Esophagus (tissue), 2 donors: ENCODE results near the gene PAN3. TPM values are rescaled to one million over a fixed set of nuclear protein-coding genes. Genes with fewer than 3 reads are reported as not detected.
A peak's percentile ranks its signal among the peaks of the same experiment; 100 is the strongest.
"Not testable (repeated sequence)": the region's sequence is repeated elsewhere in the genome, so short reads cannot be mapped to it uniquely, and the experiment has no call there.

Source experiments
- H3K27ac ChIP-seq, 2 donors: one replicate each; pipeline ENCODE4 v1.5.1; 2013; ENCODE audit warnings: low read depth in 2 of 2, mild to moderate bottlenecking in 2 of 2, inconsistent platforms in 1 of 2, low read length in 1 of 2, moderate library complexity in 1 of 2
- H3K27me3 ChIP-seq, 2 donors: one replicate each; pipeline ENCODE4 v1.6.1; 2013; ENCODE audit warnings: low read length in 2 of 2, control low read depth in 1 of 2, mild to moderate bottlenecking in 1 of 2; ENCODE audit not compliant: insufficient read depth in 2 of 2, control insufficient read depth in 1 of 2
- H3K36me3 ChIP-seq, 2 donors: one replicate each; pipeline ENCODE4 v1.6.1; 2013; ENCODE audit warnings: low read length in 1 of 2; ENCODE audit not compliant: control insufficient read depth in 2 of 2, insufficient read depth in 2 of 2
- H3K4me1 ChIP-seq, 2 donors: one replicate each; pipeline ENCODE4 v1.6.1; 2013; ENCODE audit warnings: low read length in 1 of 2; ENCODE audit not compliant: control insufficient read depth in 2 of 2, insufficient read depth in 2 of 2
- H3K4me3 ChIP-seq, 2 donors: one replicate each; pipeline ENCODE4 v1.5.1; 2013; ENCODE audit warnings: low read length in 2 of 2, mild to moderate bottlenecking in 2 of 2, low read depth in 1 of 2, moderate library complexity in 1 of 2
- H3K9me3 ChIP-seq, 2 donors: one replicate each; pipeline ENCODE4 v1.6.1; 2013; ENCODE audit warnings: mild to moderate bottlenecking in 2 of 2, low read depth in 1 of 2, low read length in 1 of 2, moderate library complexity in 1 of 2; ENCODE audit not compliant: control insufficient read depth in 2 of 2, insufficient read depth in 1 of 2
- WGBS, 2 donors: extraction: QIAGEN DNeasy Blood & Tissue Kit; methylation state at CpG; one replicate each; pipeline ENCODE4 v1.1.7; 2013; 5-methylcytosine and 5-hydroxymethylcytosine counted together
- polyA plus RNA-seq, 2 donors: library from polyadenylated mRNA; stranded (reverse); fragments of 200-250 nt; gene quantifications; one replicate each; pipeline ENCODE4 v1.2.3, GENCODE V29; 2013
- donor health status: healthy with polysubstance abuse.
- donor health status: Bipolar disorder and iron deficiency.

PAN3 gene
- polyA plus RNA-seq = 10 to 100 TPM in 1 of 2 donors, 1 to 10 TPM in 1; 7.0 to 13.2 TPM

GRCh38 chr13:28138012-28138755, at the start of gene PAN3:
TSS of gene PAN3 (plus strand) at chr13:28138545. CDS start at chr13:28138658, 113 bp downstream.
- Histone ChIP-seq H3K27ac (peak within 1 kb of the TSS; percentile 98), H3K9me3 (no peaks in the 10 kb centered on the region), H3K4me3 (peak within 1 kb of the TSS; percentile 85 to 95), H3K4me1 (no peaks in the 10 kb centered on the region), H3K27me3 (no peaks in the 10 kb centered on the region), H3K36me3 (no peaks in the 10 kb centered on the region)
- WGBS, 2 donors = 0 to 1% methylated on average over 52 to 84 of the region's 84 CpGs

GRCh38 chr13:28089065-28089464, 49.3 kb upstream of the PAN3 start:
- Histone ChIP-seq H3K9me3 (peaks cover 0 to 2% of the 10 kb centered on the region in 2 donors), H3K4me3 (no peak overlapping the region), H3K4me1 (no peaks in the 10 kb centered on the region), H3K27me3 (peaks cover 0 to 2% of the 10 kb centered on the region in 2 donors), H3K36me3 (no peaks in the 10 kb centered on the region), H3K27ac (no peak overlapping the region)
- 24 to 31% methylated on average over 1 of the region's 1 CpG for WGBS, 2 donors

- Histone ChIP-seq H3K9me3 (peaks cover 0 to 2% of the 10 kb centered on the region in 2 donors), H3K27me3 (peaks cover 0 to 4% of the 10 kb centered on the region in 2 donors), H3K36me3 (no peaks in the 10 kb centered on the region), H3K4me3 (no peak overlapping the region), H3K27ac (no peak overlapping the region), H3K4me1 (no peaks in the 10 kb centered on the region)
- WGBS, 2 donors = 60 to 70% methylated on average over 2 of the region's 2 CpGs
Measured at GRCh38 chr13:28092431-28092830, 45.9 kb upstream of the PAN3 start.

GRCh38 chr13:28093881-28094280, 44.5 kb upstream of the PAN3 start:
- Histone ChIP-seq H3K27me3 (peaks cover 0 to 4% of the 10 kb centered on the region in 2 donors), H3K36me3 (no peaks in the 10 kb centered on the region), H3K27ac (no peak overlapping the region), H3K4me1 (no peaks in the 10 kb centered on the region), H3K4me3 (no peak overlapping the region), H3K9me3 (peaks cover 0 to 2% of the 10 kb centered on the region in 2 donors)
- WGBS, 2 donors = 38 to 44% methylated on average over 5 of the region's 5 CpGs

- Histone ChIP-seq H3K36me3 (no peaks in the 10 kb centered on the region), H3K27ac (no peak overlapping the region), H3K9me3 (peaks cover 0 to 2% of the 10 kb centered on the region in 2 donors), H3K4me1 (no peaks in the 10 kb centered on the region), H3K27me3 (peaks cover under 1 to 4% of the 10 kb centered on the region in 2 donors), H3K4me3 (no peak overlapping the region)
- 58 to 70% methylated on average over 4 of the region's 4 CpGs for WGBS, 2 donors
Measured at GRCh38 chr13:28094306-28094705, 44.0 kb upstream of the PAN3 start.

GRCh38 chr13:28097503-28097902, 40.8 kb upstream of the PAN3 start:
- Histone ChIP-seq H3K27me3 (peaks cover 4 to 16% of the 10 kb centered on the region in 2 donors), H3K4me3 (no peak overlapping the region), H3K27ac (no peak overlapping the region), H3K9me3 (peaks cover 0 to 3% of the 10 kb centered on the region in 2 donors), H3K4me1 (peaks cover 6 to 10% of the 10 kb centered on the region in 2 donors), H3K36me3 (no peaks in the 10 kb centered on the region)
- WGBS, 2 donors = 40 to 41% methylated on average over 3 of the region's 3 CpGs

GRCh38 chr13:28099396-28100149, 38.8 kb upstream of the PAN3 start:
- H3K36me3 ChIP-seq = no peaks in the 10 kb centered on the region
- peak overlapping the region; percentile 32 to 45 for H3K4me3 ChIP-seq
- peaks cover 0 to 3% of the 10 kb centered on the region in 2 donors for H3K9me3 ChIP-seq
- peaks cover 4 to 20% of the 10 kb centered on the region in 2 donors for H3K27me3 ChIP-seq
- WGBS, 2 donors = 14 to 15% methylated on average over 35 of the region's 35 CpGs
- H3K27ac ChIP-seq = no peak overlapping the region
- peaks cover 6 to 10% of the 10 kb centered on the region in 2 donors for H3K4me1 ChIP-seq

GRCh38 chr13:28100150-28101121, 37.9 kb upstream of the PAN3 start, which contains the start of gene FLT3:
TSS of gene FLT3 (minus strand) at chr13:28100576. CDS start at chr13:28100510, 66 bp downstream.
- 1 to 2% methylated on average over 82 to 106 of the region's 106 CpGs for WGBS, 2 donors
- Histone ChIP-seq H3K9me3 (peaks cover 0 to 3% of the 10 kb centered on the region in 2 donors), H3K4me3 (peak within 1 kb of the TSS; percentile 32 to 45), H3K27ac (no peak within 1 kb of the TSS), H3K4me1 (peaks cover 6 to 10% of the 10 kb centered on the region in 2 donors), H3K36me3 (no peaks in the 10 kb centered on the region), H3K27me3 (peaks cover 4 to 20% of the 10 kb centered on the region in 2 donors)

- 83 to 92% methylated on average over 4 of the region's 4 CpGs for WGBS, 2 donors
- H3K4me1 ChIP-seq, H3K36me3 ChIP-seq, H3K4me3 ChIP-seq, H3K9me3 ChIP-seq, H3K27ac ChIP-seq: not testable (repeated sequence)
- peaks cover 1 to 20% of the 10 kb centered on the region in 2 donors for H3K27me3 ChIP-seq
Measured at GRCh38 chr13:28101886-28102285, 36.5 kb upstream of the PAN3 start.
